HepG2 (cell line): ENCODE results near the gene AMPH.

Experiments used
- CBX2 ChIP-seq, 2 experiments: fragments of 200-600 bp in 1 of 2; sonication (generic); formaldehyde crosslinking in 1 of 2; IDR thresholded peaks; 2 replicates each; pipeline versions ENCODE4 v1.7.0 to v1.8.1; 2018 to 2022; ENCODE audit warnings: low read depth in 2 of 2, low read length in 1 of 2, mild to moderate bottlenecking in 1 of 2, missing genetic modification reagents in 1 of 2
- HNRNPK ChIP-seq: fragments of 200-400 bp; formaldehyde crosslinking; IDR thresholded peaks from 2 replicates; pipeline ENCODE4 v1.6.1; 2018; ENCODE audit warnings: low read length, low read depth, moderate library complexity, mild to moderate bottlenecking; ENCODE audit not compliant: poor library complexity, severe bottlenecking
- HNRNPUL1 ChIP-seq: fragments of 200-400 bp; formaldehyde crosslinking; IDR thresholded peaks from 2 replicates; pipeline ENCODE4 v1.6.1; 2017; ENCODE audit warnings: low read depth, mild to moderate bottlenecking, low read length, moderate library complexity
- MAX ChIP-seq: IDR thresholded peaks from 2 replicates; pipeline ENCODE4 v1.6.1; 2012; ENCODE audit warnings: inconsistent platforms
- POLR2AphosphoS2 ChIP-seq: IDR thresholded peaks from 2 replicates; pipeline ENCODE4 v1.6.1; 2011; ENCODE audit warnings: low read depth, low read length, improper control_type of control experiment
- SP140L ChIP-seq: sonication (generic); formaldehyde crosslinking; IDR thresholded peaks from 2 replicates; pipeline ENCODE4 v1.4.0; 2020; ENCODE audit warnings: missing genetic modification reagents, borderline replicate concordance
- TBL1XR1 ChIP-seq: fragments of 150-350 bp; IDR thresholded peaks from 2 replicates; pipeline ENCODE4 v1.6.1; 2014; ENCODE audit warnings: borderline replicate concordance, low read length; ENCODE audit not compliant: partially characterized antibody
- ZNF256 ChIP-seq: sonication (generic); formaldehyde crosslinking; conservative IDR thresholded peaks from 2 replicates; pipeline ENCODE4 v1.4.0; 2020; ENCODE audit warnings: missing genetic modification reagents
- TF ChIP-seq, protein P1 (sequence below): sonication (generic); formaldehyde crosslinking; IDR thresholded peaks from 2 replicates; pipeline ENCODE4 v1.5.0; 2020; ENCODE audit warnings: mild to moderate bottlenecking, missing genetic modification reagents, moderate library complexity
- TF ChIP-seq, protein P2 (sequence below): IDR thresholded peaks from 2 replicates; pipeline ENCODE4 v1.6.1; 2016; ENCODE audit warnings: mild to moderate bottlenecking
- TF ChIP-seq, protein P3 (sequence below): sonication (generic); formaldehyde crosslinking; IDR thresholded peaks from 2 replicates; pipeline ENCODE4 v1.9.0; 2021; ENCODE audit warnings: missing genetic modification reagents, mild to moderate bottlenecking, borderline replicate concordance

DNA sequence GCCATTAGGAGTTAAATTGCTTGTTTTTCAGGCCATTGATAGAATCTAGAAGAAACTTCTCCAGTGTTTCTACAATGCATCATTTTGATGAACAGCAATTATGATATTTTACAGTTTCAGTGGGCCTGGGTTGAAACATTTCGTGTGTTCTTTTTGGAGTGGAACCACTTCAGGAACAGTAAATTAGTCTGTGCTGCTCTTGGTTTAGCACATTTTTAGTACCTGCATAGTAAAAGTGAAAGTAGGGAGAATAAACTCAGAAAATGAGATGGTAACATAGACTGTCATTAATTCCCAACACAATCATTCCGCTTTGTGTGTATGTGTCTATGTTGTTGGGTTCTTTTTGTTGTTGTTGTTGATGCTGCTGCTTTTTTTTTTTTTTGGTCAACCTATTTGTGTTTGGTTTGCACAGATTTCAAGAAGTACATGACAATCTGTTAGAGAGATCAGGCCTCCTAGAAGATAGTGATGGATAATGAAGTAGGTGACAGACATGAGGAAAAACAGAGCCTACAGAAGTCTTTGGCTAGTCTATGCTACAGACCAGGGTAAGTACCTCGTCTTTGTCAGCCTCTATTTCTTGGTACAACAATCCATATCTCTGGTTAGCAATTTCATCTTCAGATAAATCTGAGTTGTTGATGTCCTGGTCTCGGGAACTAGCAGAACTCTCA, 203.8 kb downstream of the AMPH start:
- TF ChIP-seq POLR2AphosphoS2: no peak
- TF ChIP-seq HNRNPUL1: no peak
- TF ChIP-seq TBL1XR1: no peak
- TF ChIP-seq, protein P1, sequence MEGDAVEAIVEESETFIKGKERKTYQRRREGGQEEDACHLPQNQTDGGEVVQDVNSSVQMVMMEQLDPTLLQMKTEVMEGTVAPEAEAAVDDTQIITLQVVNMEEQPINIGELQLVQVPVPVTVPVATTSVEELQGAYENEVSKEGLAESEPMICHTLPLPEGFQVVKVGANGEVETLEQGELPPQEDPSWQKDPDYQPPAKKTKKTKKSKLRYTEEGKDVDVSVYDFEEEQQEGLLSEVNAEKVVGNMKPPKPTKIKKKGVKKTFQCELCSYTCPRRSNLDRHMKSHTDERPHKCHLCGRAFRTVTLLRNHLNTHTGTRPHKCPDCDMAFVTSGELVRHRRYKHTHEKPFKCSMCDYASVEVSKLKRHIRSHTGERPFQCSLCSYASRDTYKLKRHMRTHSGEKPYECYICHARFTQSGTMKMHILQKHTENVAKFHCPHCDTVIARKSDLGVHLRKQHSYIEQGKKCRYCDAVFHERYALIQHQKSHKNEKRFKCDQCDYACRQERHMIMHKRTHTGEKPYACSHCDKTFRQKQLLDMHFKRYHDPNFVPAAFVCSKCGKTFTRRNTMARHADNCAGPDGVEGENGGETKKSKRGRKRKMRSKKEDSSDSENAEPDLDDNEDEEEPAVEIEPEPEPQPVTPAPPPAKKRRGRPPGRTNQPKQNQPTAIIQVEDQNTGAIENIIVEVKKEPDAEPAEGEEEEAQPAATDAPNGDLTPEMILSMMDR: no peak
- TF ChIP-seq HNRNPK: no peak
- TF ChIP-seq, protein P2, sequence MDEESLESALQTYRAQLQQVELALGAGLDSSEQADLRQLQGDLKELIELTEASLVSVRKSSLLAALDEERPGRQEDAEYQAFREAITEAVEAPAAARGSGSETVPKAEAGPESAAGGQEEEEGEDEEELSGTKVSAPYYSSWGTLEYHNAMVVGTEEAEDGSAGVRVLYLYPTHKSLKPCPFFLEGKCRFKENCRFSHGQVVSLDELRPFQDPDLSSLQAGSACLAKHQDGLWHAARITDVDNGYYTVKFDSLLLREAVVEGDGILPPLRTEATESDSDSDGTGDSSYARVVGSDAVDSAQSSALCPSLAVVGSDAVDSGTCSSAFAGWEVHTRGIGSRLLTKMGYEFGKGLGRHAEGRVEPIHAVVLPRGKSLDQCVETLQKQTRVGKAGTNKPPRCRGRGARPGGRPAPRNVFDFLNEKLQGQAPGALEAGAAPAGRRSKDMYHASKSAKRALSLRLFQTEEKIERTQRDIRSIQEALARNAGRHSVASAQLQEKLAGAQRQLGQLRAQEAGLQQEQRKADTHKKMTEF (CRISPR knock-in tag): no peak
- no peak for TF ChIP-seq MAX
- TF ChIP-seq SP140L (CRISPR knock-in tag): no peak
- TF ChIP-seq, protein P3, sequence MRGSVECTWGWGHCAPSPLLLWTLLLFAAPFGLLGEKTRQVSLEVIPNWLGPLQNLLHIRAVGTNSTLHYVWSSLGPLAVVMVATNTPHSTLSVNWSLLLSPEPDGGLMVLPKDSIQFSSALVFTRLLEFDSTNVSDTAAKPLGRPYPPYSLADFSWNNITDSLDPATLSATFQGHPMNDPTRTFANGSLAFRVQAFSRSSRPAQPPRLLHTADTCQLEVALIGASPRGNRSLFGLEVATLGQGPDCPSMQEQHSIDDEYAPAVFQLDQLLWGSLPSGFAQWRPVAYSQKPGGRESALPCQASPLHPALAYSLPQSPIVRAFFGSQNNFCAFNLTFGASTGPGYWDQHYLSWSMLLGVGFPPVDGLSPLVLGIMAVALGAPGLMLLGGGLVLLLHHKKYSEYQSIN (CRISPR knock-in tag): no peak
- no peak for TF ChIP-seq ZNF256 (CRISPR knock-in tag)
- TF ChIP-seq CBX2 (IDR thresholded peaks at IDR 0.05; ENCODE audit: low read depth, low read length): no peak
- no peak for TF ChIP-seq CBX2 (CRISPR knock-in tag; IDR thresholded peaks at IDR 0.05; ENCODE audit: low read depth)
